Epidermal melanocyte (primary cell): ENCODE results near the gene SLC38A11.
"Not testable (repeated sequence)": the region's sequence is repeated elsewhere in the genome, so short reads cannot be mapped to it uniquely, and the experiment has no call there.

ENCODE experiments used
- DNase-seq: peaks from one replicate; pipeline ENCODE4 v3.0.0; 2011; ENCODE audit warnings: low spot score; ENCODE audit not compliant: insufficient read length

Gene SLC38A11

GRCh38 chr2:164954954-164955701, at the start of gene SLC38A11:
Gene SLC38A11, minus strand, starts transcription at chr2:164955525. Its CDS starts 278 bp downstream, at chr2:164955247.
- DNase-seq = no peak

GRCh38 chr2:165003443-165004130, 48.3 kb upstream of the SLC38A11 start:
- DNase-seq = no peak

GRCh38 chr2:165002638-165003037, 47.3 kb upstream of the SLC38A11 start:
- DNase-seq = no peak

- DNase-seq = not testable (repeated sequence)
Measured at GRCh38 chr2:164994664-164995299, 39.5 kb upstream of the SLC38A11 start.

GRCh38 chr2:164993287-164994016, 38.1 kb upstream of the SLC38A11 start:
- DNase-seq = no peak

- no peak for DNase-seq
Measured at GRCh38 chr2:164992818-164993217, 37.5 kb upstream of the SLC38A11 start.

GRCh38 chr2:164992093-164992454, 36.7 kb upstream of the SLC38A11 start:
- not testable (repeated sequence) for DNase-seq

- not testable (repeated sequence) for DNase-seq
Measured at GRCh38 chr2:164991361-164992092, 36.2 kb upstream of the SLC38A11 start.

- not testable (repeated sequence) for DNase-seq
Measured at GRCh38 chr2:164990953-164991352, 35.6 kb upstream of the SLC38A11 start.

GRCh38 chr2:164988805-164989204, 33.5 kb upstream of the SLC38A11 start:
- DNase-seq = not testable (repeated sequence)

- not testable (repeated sequence) for DNase-seq
Measured at GRCh38 chr2:164986027-164986426, 30.7 kb upstream of the SLC38A11 start.

GRCh38 chr2:164984428-164984827, 29.1 kb upstream of the SLC38A11 start:
- DNase-seq = no peak

GRCh38 chr2:164981217-164981990, 26.1 kb upstream of the SLC38A11 start:
- no peak for DNase-seq

GRCh38 chr2:164980688-164981087, 25.4 kb upstream of the SLC38A11 start:
- not testable (repeated sequence) for DNase-seq

GRCh38 chr2:164979113-164979512, 23.8 kb upstream of the SLC38A11 start:
- DNase-seq = no peak

GRCh38 chr2:164976875-164977470, 21.6 kb upstream of the SLC38A11 start:
- not testable (repeated sequence) for DNase-seq

GRCh38 chr2:164976301-164976700, 21.0 kb upstream of the SLC38A11 start:
- no peak for DNase-seq

GRCh38 chr2:164975891-164976290, 20.6 kb upstream of the SLC38A11 start:
- DNase-seq = no peak

GRCh38 chr2:164974221-164974620, 18.9 kb upstream of the SLC38A11 start:
- no peak for DNase-seq

GRCh38 chr2:164972216-164972615, 16.9 kb upstream of the SLC38A11 start:
- no peak for DNase-seq
